GM12891 (cell line): ENCODE measurements around the gene ARMC2.

Experiments
- PAX5 ChIP-seq: IDR thresholded peaks from 2 replicates; pipeline ENCODE4 v1.6.1; 2011; ENCODE audit warnings: low read length, moderate library complexity, mild to moderate bottlenecking; ENCODE audit not compliant: insufficient read depth, severe bottlenecking
- POLR2A ChIP-seq: IDR thresholded peaks from 2 replicates; pipeline ENCODE4 v1.6.1; 2011; ENCODE audit warnings: low read depth, low read length, control low read depth
- POLR2AphosphoS5 ChIP-seq: IDR thresholded peaks from 2 replicates; pipeline ENCODE4 v1.6.1; 2011; ENCODE audit warnings: low read depth, low read length, control low read depth
- POU2F2 ChIP-seq: IDR thresholded peaks from 2 replicates; pipeline ENCODE4 v1.6.1; 2011; ENCODE audit warnings: low read depth, mild to moderate bottlenecking, control low read depth, low read length, moderate library complexity
- SPI1 ChIP-seq: IDR thresholded peaks from 2 replicates; pipeline ENCODE4 v1.6.1; 2011; ENCODE audit warnings: low read depth, low read length, control low read depth
- TAF1 ChIP-seq: IDR thresholded peaks from 2 replicates; pipeline ENCODE4 v1.6.1; 2011; ENCODE audit warnings: low read depth, low read length, control low read depth

- no peak for TF ChIP-seq SPI1
- no peak for TF ChIP-seq TAF1
- no peak for TF ChIP-seq POLR2AphosphoS5
- no peak for TF ChIP-seq POLR2A
- TF ChIP-seq POU2F2, result no peak
- no peak for TF ChIP-seq PAX5
Measured at GRCh38 chr6:108961985-108962384, 113.8 kb downstream of the ARMC2 start.
